H1 (cell line): ENCODE data around the gene PXMP4. TPM values are rescaled to one million over a fixed set of nuclear protein-coding genes. Genes with fewer than 3 reads are reported as not detected.

Experiments used
- CTCF ChIA-PET: fragments of 300-600 bp; sonication (Branson Sonifier 250); formaldehyde crosslinking; loops from one replicate; lab custom pipeline; 2021; ENCODE audit not compliant: partially characterized antibody; lab: Charles Lee
- POLR2A ChIA-PET: fragments of 300-600 bp; sonication (Branson Sonifier 250); formaldehyde crosslinking; loops from one replicate; lab custom pipeline; 2021; ENCODE audit warnings: inconsistent platforms; ENCODE audit not compliant: partially characterized antibody; lab: Charles Lee
- DNase-seq, 2 experiments: peaks; one replicate each; pipeline versions ENCODE4 v3.0.0 to v3.0.0-alpha.2; 2010 to 2022; ENCODE audit warnings: low spot score in 2 of 2, low read depth in 1 of 2, mixed read lengths in 1 of 2
- FAIRE-seq: peaks from 2 replicates; lab custom pipeline; 2011; peaks lifted over from hg19 to GRCh38; lab: Jason Lieb, UNC
- H2AFZ ChIP-seq: 2 replicates; pipeline ENCODE4 v1.8.1; 2012; ENCODE audit warnings: low read length, inconsistent platforms
- H2AK5ac ChIP-seq: 2 replicates; pipeline ENCODE4 v1.6.1; 2013; ENCODE audit warnings: low read depth, low read length
- H2BK120ac ChIP-seq: replicated peaks from 2 replicates; pipeline ENCODE3; 2013; ENCODE audit warnings: low read depth, low read length, inconsistent platforms
- H2BK12ac ChIP-seq: 2 replicates; pipeline ENCODE4 v1.6.1; 2013; ENCODE audit warnings: low read depth, low read length
- H2BK15ac ChIP-seq: 2 replicates; pipeline ENCODE4 v1.6.1; 2013; ENCODE audit warnings: low read length
- H2BK20ac ChIP-seq: 2 replicates; pipeline ENCODE4 v1.6.1; 2013; ENCODE audit warnings: low read length
- H2BK5ac ChIP-seq: 2 replicates; pipeline ENCODE4 v1.6.1; 2013; ENCODE audit warnings: low read depth, low read length
- H3K14ac ChIP-seq: 2 replicates; pipeline ENCODE4 v1.6.1; 2013; ENCODE audit warnings: inconsistent platforms; ENCODE audit not compliant: insufficient read length
- H3K18ac ChIP-seq: 2 replicates; pipeline ENCODE4 v1.6.1; 2013; ENCODE audit warnings: low read length; ENCODE audit errors: extremely low read depth
- H3K23ac ChIP-seq: 2 replicates; pipeline ENCODE4 v1.6.1; 2013; ENCODE audit warnings: inconsistent platforms; ENCODE audit not compliant: insufficient read length
- H3K23me2 ChIP-seq: 2 replicates; pipeline ENCODE4 v1.6.1; 2013; ENCODE audit warnings: low read depth, low read length
- H3K27ac ChIP-seq: 2 replicates; pipeline ENCODE4 v1.6.1; 2011; ENCODE audit warnings: low read depth, low read length, inconsistent platforms
- H3K27me3 ChIP-seq, 4 experiments: replicated peaks in 1 of 4; 1 replicate in 1 of 4; 2 replicates in 3 of 4; pipeline versions ENCODE4 v1.6.1 to v1.8.1; 2011 to 2013; ENCODE audit warnings: low read length in 3 of 4, mild to moderate bottlenecking in 3 of 4, inconsistent platforms in 2 of 4, mixed read lengths in 2 of 4, moderate library complexity in 1 of 4; ENCODE audit not compliant: control insufficient read depth in 3 of 4, insufficient read depth in 3 of 4; ENCODE audit errors: extremely low read depth in 1 of 4
- H3K36me3 ChIP-seq, 4 experiments: 2 replicates each; pipeline versions ENCODE4 v1.6.1 to v1.8.1; 2011 to 2013; ENCODE audit warnings: mild to moderate bottlenecking in 4 of 4, low read length in 3 of 4, moderate library complexity in 2 of 4, control low read depth in 1 of 4, inconsistent platforms in 1 of 4; ENCODE audit not compliant: insufficient read depth in 4 of 4, control insufficient read depth in 2 of 4
- H3K4ac ChIP-seq: replicated peaks from 2 replicates; pipeline ENCODE3; 2013; ENCODE audit warnings: low read length, low read depth, mixed read lengths, inconsistent platforms; ENCODE audit not compliant: insufficient read length
- H3K4me1 ChIP-seq, 4 experiments: replicated peaks in 1 of 4; 1 replicate in 1 of 4; 2 replicates in 3 of 4; pipeline versions ENCODE4 v1.6.1 to v1.8.1; 2011 to 2013; ENCODE audit warnings: low read length in 3 of 4, inconsistent platforms in 2 of 4, mixed read lengths in 1 of 4; ENCODE audit not compliant: insufficient read depth in 4 of 4, control insufficient read depth in 3 of 4
- H3K4me2 ChIP-seq, 2 experiments: 2 replicates each; pipeline versions ENCODE4 v1.6.1 to v1.8.1; 2011 to 2013; ENCODE audit warnings: low read depth in 2 of 2, low read length in 2 of 2, control low read depth in 1 of 2, inconsistent platforms in 1 of 2, mild to moderate bottlenecking in 1 of 2; ENCODE audit not compliant: insufficient read depth in 1 of 2
- H3K4me3 ChIP-seq, 4 experiments: fragments of 200-600, 300-600 bp in 1 of 4; sonication (generic), shearing (Covaris generic), sonication (Bioruptor Twin) in 1 of 4; 2 replicates each; pipeline versions ENCODE4 v1.5.1 to v1.8.1; 2011 to 2016; ENCODE audit warnings: low read length in 4 of 4, low read depth in 3 of 4, control low read depth in 2 of 4, inconsistent platforms in 2 of 4, mild to moderate bottlenecking in 2 of 4, mixed read lengths in 1 of 4, moderate library complexity in 1 of 4; ENCODE audit not compliant: insufficient read depth in 2 of 4; ENCODE audit errors: extremely low read depth in 1 of 4
- H3K56ac ChIP-seq: replicated peaks from 2 replicates; pipeline ENCODE3; 2013; ENCODE audit warnings: low read depth, mild to moderate bottlenecking, mixed read lengths, low read length, inconsistent platforms; ENCODE audit not compliant: insufficient read length
- H3K79me1 ChIP-seq: 2 replicates; pipeline ENCODE4 v1.6.1; 2013; ENCODE audit warnings: low read depth, low read length, control low read depth
- H3K79me2 ChIP-seq, 2 experiments: 2 replicates each; pipeline versions ENCODE4 v1.6.1 to v1.8.1; 2012 to 2013; ENCODE audit warnings: low read length in 2 of 2, mild to moderate bottlenecking in 2 of 2, inconsistent platforms in 1 of 2; ENCODE audit not compliant: insufficient read depth in 2 of 2, control insufficient read depth in 1 of 2
- H3K9ac ChIP-seq, 4 experiments: replicated peaks in 1 of 4; 1 replicate in 1 of 4; 2 replicates in 3 of 4; pipeline versions ENCODE4 v1.6.1 to v1.8.1; 2011 to 2013; ENCODE audit warnings: low read depth in 3 of 4, low read length in 3 of 4, control low read depth in 2 of 4, mild to moderate bottlenecking in 2 of 4, moderate library complexity in 2 of 4, inconsistent platforms in 1 of 4; ENCODE audit errors: extremely low read depth in 1 of 4
- H3K9me3 ChIP-seq, 2 experiments: 2 replicates each; pipeline versions ENCODE4 v1.6.1 to v1.8.1; 2012 to 2013; ENCODE audit warnings: mild to moderate bottlenecking in 2 of 2, moderate library complexity in 2 of 2, control low read depth in 1 of 2, inconsistent platforms in 1 of 2, low read depth in 1 of 2, low read length in 1 of 2, mixed read lengths in 1 of 2; ENCODE audit not compliant: insufficient read depth in 2 of 2
- H4K20me1 ChIP-seq, 2 experiments: replicated peaks in 1 of 2; 2 replicates each; pipeline versions ENCODE3 to v1.8.1; 2011 to 2013; ENCODE audit warnings: inconsistent platforms in 2 of 2, low read length in 2 of 2, mild to moderate bottlenecking in 1 of 2; ENCODE audit not compliant: insufficient read depth in 2 of 2, control insufficient read depth in 1 of 2
- H4K5ac ChIP-seq: 2 replicates; pipeline ENCODE4 v1.6.1; 2013; ENCODE audit warnings: low read length, low read depth, mixed read lengths, inconsistent platforms; ENCODE audit not compliant: insufficient read length
- H4K8ac ChIP-seq: 2 replicates; pipeline ENCODE4 v1.8.0; 2013; ENCODE audit warnings: mild to moderate bottlenecking, moderate library complexity, low read length, inconsistent platforms; ENCODE audit not compliant: insufficient read depth; ENCODE audit errors: extremely low read depth
- H4K91ac ChIP-seq: replicated peaks from 2 replicates; pipeline ENCODE3; 2013; ENCODE audit warnings: low read length, mixed read lengths, inconsistent platforms; ENCODE audit not compliant: insufficient read length
- FOSL1 ChIP-seq: IDR thresholded peaks from 2 replicates; pipeline ENCODE4 v1.6.1; 2011; ENCODE audit warnings: mild to moderate bottlenecking, low read depth, low read length, moderate library complexity; ENCODE audit not compliant: insufficient read depth
- HDAC2 ChIP-seq, 2 experiments: fragments of 300-600 bp in 1 of 2; sonication (generic) in 1 of 2; IDR thresholded peaks; 2 replicates each; pipeline ENCODE4 v1.6.1; 2011 to 2012; ENCODE audit warnings: low read depth in 2 of 2, low read length in 2 of 2, mild to moderate bottlenecking in 2 of 2, moderate library complexity in 2 of 2, borderline replicate concordance in 1 of 2, inconsistent platforms in 1 of 2
- NRF1 ChIP-seq: IDR thresholded peaks from 2 replicates; pipeline ENCODE4 v1.6.1; 2011; ENCODE audit warnings: mild to moderate bottlenecking, low read depth, low read length, improper control_type of control experiment
- PHF8 ChIP-seq: fragments of 200-600 bp; sonication (generic); conservative IDR thresholded peaks from 2 replicates; pipeline ENCODE4 v1.7.1; 2012; ENCODE audit warnings: low read depth, mild to moderate bottlenecking, inconsistent platforms, low read length, moderate library complexity
- POLR2A ChIP-seq, 2 experiments: IDR thresholded peaks; 1 replicate in 1 of 2; 2 replicates in 1 of 2; pipeline ENCODE4 v1.6.1; 2011; ENCODE audit warnings: low read depth in 2 of 2, low read length in 2 of 2, mild to moderate bottlenecking in 2 of 2; ENCODE audit errors: control extremely low read depth in 1 of 2
- POU5F1 ChIP-seq: IDR thresholded peaks from 2 replicates; pipeline ENCODE4 v1.6.1; 2011; ENCODE audit warnings: low read depth, mild to moderate bottlenecking, low read length, moderate library complexity
- SRF ChIP-seq: IDR thresholded peaks from 2 replicates; pipeline ENCODE4 v1.6.1; 2011; ENCODE audit warnings: mild to moderate bottlenecking, low read depth, low read length, moderate library complexity
- WGBS, 2 experiments: shearing (Covaris generic) in 1 of 2; methylation state at CpG; one replicate each; pipeline versions ENCODE4 v1.1.6 to v1.1.7; 2013 to 2015; ENCODE audit warnings: low lambda C conversion rate in 2 of 2, mixed read lengths in 2 of 2, inconsistent platforms in 1 of 2, low coverage in 1 of 2, missing lambda C conversion rate in 1 of 2; ENCODE audit not compliant: insufficient replicate concordance in 2 of 2, insufficient coverage in 1 of 2, insufficient read length in 1 of 2; ENCODE audit errors: extremely low coverage in 1 of 2, missing lambda C conversion rate in 1 of 2; 5-methylcytosine and 5-hydroxymethylcytosine counted together
- polyA plus RNA-seq, 7 experiments: library from polyadenylated mRNA; depleted of rRNA in 3 of 7; stranded (reverse) in 5 of 7; unstranded in 2 of 7; fragments of >200 nt in 5 of 7; fragments of 200-250 nt in 2 of 7; gene quantifications; 1 replicate in 5 of 7; 2 replicates in 1 of 7; 4 replicates in 1 of 7; pipeline versions ENCODE4 v1.2.1 to v1.2.3, GENCODE V29; 2011 to 2013; ENCODE audit warnings: missing spikeins in 2 of 7, mixed read lengths in 2 of 7
- total RNA-seq: library from RNA; stranded (reverse); fragmentation: NEBNext Ultra II Directional; extraction: Animal tissue kit (Norgen Biotek cat#: 25700); gene quantifications from 2 replicates; pipeline ENCODE4 v1.2.1, GENCODE V29; 2021

Gene PXMP4
- total and polyA plus RNA-seq, 2 of the 8 experiments (the other 6 are each of a cell fraction or from before 2014, with no cell fraction given): 3.3 to 3.4 TPM

DNA sequence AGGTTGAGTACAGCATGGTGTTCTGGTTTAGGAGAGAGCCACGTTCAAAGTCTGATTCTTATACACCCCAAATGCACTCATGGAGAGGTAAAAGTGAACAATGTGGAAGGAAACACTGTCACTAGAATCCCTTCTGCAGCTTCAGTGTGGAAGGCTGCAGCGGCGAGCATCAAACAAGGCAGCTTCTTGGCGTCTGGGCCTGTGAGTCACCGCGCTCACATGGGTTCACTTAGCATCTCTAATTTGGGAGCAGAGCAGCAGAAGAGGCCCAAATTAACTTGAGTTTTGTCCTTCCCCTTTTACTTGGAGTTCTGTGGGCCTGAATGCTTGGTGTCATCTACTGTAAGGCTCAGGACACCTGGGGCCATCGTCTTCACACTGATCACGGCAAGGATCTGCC lies 23.0 kb downstream of the PXMP4 start:
- Histone ChIP-seq H2BK5ac (no peak overlapping the region), H3K4me2 (no peak overlapping the region), H4K20me1 (no peaks in the 10 kb centered on the region), H3K4me3 (no peak overlapping the region), H3K23me2 (no peaks in the 10 kb centered on the region), H3K4me1 (peaks cover 0 to 16% (median 9%) of the 10 kb centered on the region in 4 experiments; a peak in 6 of 7 replicates), H2BK120ac (no peak overlapping the region), H3K9me3 (peaks cover 0 to 23% of the 10 kb centered on the region in 2 experiments; a peak in 2 of 4 replicates), H2AFZ (no peak overlapping the region), H3K79me2 (no peaks in the 10 kb centered on the region), H3K27me3 (0 out of 7 replicates have a peak, but pooled peaks cover 0 to under 1% (median 0%) of the 10 kb centered on the region in 4 experiments), H2BK20ac (no peak overlapping the region), H3K27ac (no peak overlapping the region), H3K4ac (no peak overlapping the region), H3K79me1 (no peaks in the 10 kb centered on the region), H3K56ac (no peak overlapping the region), H3K23ac (no peak overlapping the region), H4K91ac (no peak overlapping the region), H3K36me3 (no peaks in the 10 kb centered on the region; a peak in 1 of 8 replicates), H2AK5ac (no peak overlapping the region), H4K5ac (no peak overlapping the region), H4K8ac (no peak overlapping the region), H3K18ac (no peak overlapping the region), H3K9ac (no peak overlapping the region), H2BK15ac (0 out of 2 replicates have a peak overlapping the region, but pooled peaks have one; percentile 19), H2BK12ac (no peak overlapping the region), H3K14ac (no peak overlapping the region)
- FAIRE-seq: no peak
- ChIA-PET CTCF (interaction anchor here (0.6 to 0.7 kb wide), 2 partner anchors 29 to 180 kb away, joined by 3 read pairs; no protein-coding TSS in a partner anchor), POLR2A (interaction anchor here (0.6 to 3.0 kb wide), 3 partner anchors 10 to 22 kb away, joined by 3 to 11 read pairs (median 3); no protein-coding TSS in a partner anchor)
- WGBS, 2 experiments: 87% methylated on average over 8 of the region's 8 CpGs; no CpG with 5 or more reads in 1 of the 2 experiments
- DNase-seq: no peak
- no peak for TF ChIP-seq PHF8
- TF ChIP-seq NRF1: no peak
- no peak for TF ChIP-seq POU5F1
- TF ChIP-seq HDAC2 (IDR thresholded peaks at IDR 0.05; ENCODE audit: borderline replicate concordance in 1 of 2, low read depth in 2 of 2, low read length in 2 of 2): no peak
- TF ChIP-seq SRF: no peak
- no peak for TF ChIP-seq FOSL1
- TF ChIP-seq POLR2A (IDR thresholded peaks at IDR 0.05; ENCODE audit: control extremely low read depth in 1 of 2, low read depth in 2 of 2, low read length in 2 of 2): no peak
